ENCODE results near the gene POLD1. TPM values are rescaled to one million over a fixed set of nuclear protein-coding genes. Genes with fewer than 3 reads are reported as not detected.

POLD1 gene
- total and polyA plus RNA-seq, 2 of the 13 experiments (the other 11 are each of a cell fraction or from before 2014, with no cell fraction given) = 17.4 to 54.0 TPM

DNA sequence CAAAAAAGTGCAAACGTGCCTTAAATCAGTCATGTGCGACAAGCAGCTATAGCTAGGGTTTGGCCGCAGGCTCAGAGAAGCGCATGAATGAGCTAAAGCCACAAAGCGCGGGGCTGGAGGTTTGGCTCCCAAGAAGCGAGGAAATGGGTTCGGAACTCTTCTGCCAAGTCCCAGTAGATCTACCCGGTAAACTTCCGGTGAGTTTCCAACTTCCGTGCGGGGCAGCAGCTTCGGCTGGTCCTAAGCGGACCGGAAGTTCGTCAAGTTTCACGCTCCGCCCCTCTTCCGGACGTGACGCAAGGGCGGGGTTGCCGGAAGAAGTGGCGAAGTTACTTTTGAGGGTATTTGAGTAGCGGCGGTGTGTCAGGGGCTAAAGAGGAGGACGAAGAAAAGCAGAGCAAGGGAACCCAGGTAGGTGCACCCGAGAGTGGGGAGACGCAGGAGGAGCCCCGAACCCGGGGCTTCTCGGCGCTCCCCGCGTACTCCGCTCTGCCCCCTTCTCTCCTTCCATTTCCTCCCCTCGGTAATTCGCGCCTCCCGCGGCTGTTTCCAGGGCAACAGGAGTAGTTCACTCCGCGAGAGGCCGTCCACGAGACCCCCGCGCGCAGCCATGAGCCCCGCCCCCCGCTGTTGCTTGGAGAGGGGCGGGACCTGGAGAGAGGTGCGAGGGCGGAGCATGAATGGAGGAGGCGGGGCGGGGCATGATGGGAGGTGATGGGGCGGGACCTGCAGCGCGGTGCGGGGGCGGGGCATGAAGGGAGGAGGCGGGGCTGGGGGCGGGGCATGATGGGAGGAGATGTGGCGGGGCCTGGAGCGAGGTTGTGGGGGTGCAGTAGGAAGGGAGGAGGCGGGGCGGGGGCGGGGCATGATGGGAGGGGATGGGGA lies 7.7 kb upstream of the POLD1 start, which contains the start of gene NR1H2 (continued):
- TF ChIP-seq, protein P1, sequence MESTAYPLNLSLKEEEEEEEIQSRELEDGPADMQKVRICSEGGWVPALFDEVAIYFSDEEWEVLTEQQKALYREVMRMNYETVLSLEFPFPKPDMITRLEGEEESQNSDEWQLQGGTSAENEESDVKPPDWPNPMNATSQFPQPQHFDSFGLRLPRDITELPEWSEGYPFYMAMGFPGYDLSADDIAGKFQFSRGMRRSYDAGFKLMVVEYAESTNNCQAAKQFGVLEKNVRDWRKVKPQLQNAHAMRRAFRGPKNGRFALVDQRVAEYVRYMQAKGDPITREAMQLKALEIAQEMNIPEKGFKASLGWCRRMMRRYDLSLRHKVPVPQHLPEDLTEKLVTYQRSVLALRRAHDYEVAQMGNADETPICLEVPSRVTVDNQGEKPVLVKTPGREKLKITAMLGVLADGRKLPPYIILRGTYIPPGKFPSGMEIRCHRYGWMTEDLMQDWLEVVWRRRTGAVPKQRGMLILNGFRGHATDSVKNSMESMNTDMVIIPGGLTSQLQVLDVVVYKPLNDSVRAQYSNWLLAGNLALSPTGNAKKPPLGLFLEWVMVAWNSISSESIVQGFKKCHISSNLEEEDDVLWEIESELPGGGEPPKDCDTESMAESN (CRISPR knock-in tag; conservative IDR thresholded peaks at IDR 0.05) = peak; percentile 58; the same call in 1 of the 2 replicates
- TF ChIP-seq SIX1 (CRISPR knock-in tag; IDR thresholded peaks at IDR 0.05; ENCODE audit: borderline replicate concordance) = peak; percentile 35; the same call in 1 of the 2 replicates
- TF ChIP-seq, protein P2, sequence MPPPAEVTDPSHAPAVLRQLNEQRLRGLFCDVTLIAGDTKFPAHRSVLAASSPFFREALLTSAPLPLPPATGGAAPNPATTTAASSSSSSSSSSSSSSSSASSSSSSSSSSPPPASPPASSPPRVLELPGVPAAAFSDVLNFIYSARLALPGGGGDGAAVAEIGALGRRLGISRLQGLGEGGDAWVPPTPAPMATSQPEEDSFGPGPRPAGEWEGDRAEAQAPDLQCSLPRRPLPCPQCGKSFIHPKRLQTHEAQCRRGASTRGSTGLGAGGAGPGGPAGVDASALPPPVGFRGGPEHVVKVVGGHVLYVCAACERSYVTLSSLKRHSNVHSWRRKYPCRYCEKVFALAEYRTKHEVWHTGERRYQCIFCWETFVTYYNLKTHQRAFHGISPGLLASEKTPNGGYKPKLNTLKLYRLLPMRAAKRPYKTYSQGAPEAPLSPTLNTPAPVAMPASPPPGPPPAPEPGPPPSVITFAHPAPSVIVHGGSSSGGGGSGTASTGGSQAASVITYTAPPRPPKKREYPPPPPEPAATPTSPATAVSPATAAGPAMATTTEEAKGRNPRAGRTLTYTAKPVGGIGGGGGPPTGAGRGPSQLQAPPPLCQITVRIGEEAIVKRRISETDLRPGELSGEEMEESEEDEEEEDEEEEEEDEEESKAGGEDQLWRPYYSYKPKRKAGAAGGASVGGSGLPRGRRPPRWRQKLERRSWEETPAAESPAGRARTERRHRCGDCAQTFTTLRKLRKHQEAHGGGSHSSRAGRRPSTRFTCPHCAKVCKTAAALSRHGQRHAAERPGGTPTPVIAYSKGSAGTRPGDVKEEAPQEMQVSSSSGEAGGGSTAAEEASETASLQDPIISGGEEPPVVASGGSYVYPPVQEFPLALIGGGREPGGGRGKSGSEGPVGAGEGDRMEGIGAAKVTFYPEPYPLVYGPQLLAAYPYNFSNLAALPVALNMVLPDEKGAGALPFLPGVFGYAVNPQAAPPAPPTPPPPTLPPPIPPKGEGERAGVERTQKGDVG (CRISPR knock-in tag; IDR thresholded peaks at IDR 0.05; ENCODE audit: borderline replicate concordance) = no peak; the same call in 1 of the 2 replicates
- TF ChIP-seq HNRNPUL1 (IDR thresholded peaks at IDR 0.05; ENCODE audit: low read depth, low read length) = no peak
- TF ChIP-seq, protein P3, sequence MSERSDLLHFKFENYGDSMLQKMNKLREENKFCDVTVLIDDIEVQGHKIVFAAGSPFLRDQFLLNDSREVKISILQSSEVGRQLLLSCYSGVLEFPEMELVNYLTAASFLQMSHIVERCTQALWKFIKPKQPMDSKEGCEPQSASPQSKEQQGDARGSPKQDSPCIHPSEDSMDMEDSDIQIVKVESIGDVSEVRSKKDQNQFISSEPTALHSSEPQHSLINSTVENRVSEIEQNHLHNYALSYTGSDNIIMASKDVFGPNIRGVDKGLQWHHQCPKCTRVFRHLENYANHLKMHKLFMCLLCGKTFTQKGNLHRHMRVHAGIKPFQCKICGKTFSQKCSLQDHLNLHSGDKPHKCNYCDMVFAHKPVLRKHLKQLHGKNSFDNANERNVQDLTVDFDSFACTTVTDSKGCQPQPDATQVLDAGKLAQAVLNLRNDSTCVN (CRISPR knock-in tag; IDR thresholded peaks at IDR 0.05; ENCODE audit: borderline replicate concordance) = 0 out of 2 replicates have a peak, but pooled peaks have one; percentile 34
- TF ChIP-seq ZNF607 (CRISPR knock-in tag; IDR thresholded peaks at IDR 0.05; ENCODE audit: borderline replicate concordance) = peak; percentile 82; the same call in 1 of the 2 replicates
- TF ChIP-seq, protein P4, sequence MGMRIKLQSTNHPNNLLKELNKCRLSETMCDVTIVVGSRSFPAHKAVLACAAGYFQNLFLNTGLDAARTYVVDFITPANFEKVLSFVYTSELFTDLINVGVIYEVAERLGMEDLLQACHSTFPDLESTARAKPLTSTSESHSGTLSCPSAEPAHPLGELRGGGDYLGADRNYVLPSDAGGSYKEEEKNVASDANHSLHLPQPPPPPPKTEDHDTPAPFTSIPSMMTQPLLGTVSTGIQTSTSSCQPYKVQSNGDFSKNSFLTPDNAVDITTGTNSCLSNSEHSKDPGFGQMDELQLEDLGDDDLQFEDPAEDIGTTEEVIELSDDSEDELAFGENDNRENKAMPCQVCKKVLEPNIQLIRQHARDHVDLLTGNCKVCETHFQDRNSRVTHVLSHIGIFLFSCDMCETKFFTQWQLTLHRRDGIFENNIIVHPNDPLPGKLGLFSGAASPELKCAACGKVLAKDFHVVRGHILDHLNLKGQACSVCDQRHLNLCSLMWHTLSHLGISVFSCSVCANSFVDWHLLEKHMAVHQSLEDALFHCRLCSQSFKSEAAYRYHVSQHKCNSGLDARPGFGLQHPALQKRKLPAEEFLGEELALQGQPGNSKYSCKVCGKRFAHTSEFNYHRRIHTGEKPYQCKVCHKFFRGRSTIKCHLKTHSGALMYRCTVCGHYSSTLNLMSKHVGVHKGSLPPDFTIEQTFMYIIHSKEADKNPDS (CRISPR knock-in tag; IDR thresholded peaks at IDR 0.05) = no peak
- peak; percentile 80; the same call in 1 of the 2 replicates for TF ChIP-seq RFXAP (CRISPR knock-in tag; IDR thresholded peaks at IDR 0.05; ENCODE audit: borderline replicate concordance)
- TF ChIP-seq BHLHE40 (IDR thresholded peaks at IDR 0.05; ENCODE audit: low read length) = no peak; the same call in 1 of the 2 replicates
- no peak for TF ChIP-seq MZF1 (CRISPR knock-in tag; IDR thresholded peaks at IDR 0.05; ENCODE audit: borderline replicate concordance)
- peak; percentile 73 for TF ChIP-seq TEAD3 (CRISPR knock-in tag; optimal IDR thresholded peaks at IDR 0.05; ENCODE audit: borderline replicate concordance)
- no peak for TF ChIP-seq DPF2 (CRISPR knock-in tag; IDR thresholded peaks at IDR 0.05; ENCODE audit: borderline replicate concordance, low read depth)
- TF ChIP-seq ZFP36L2 (CRISPR knock-in tag; IDR thresholded peaks at IDR 0.05) = no peak
- TF ChIP-seq ATRX (CRISPR knock-in tag; IDR thresholded peaks at IDR 0.05; ENCODE audit: borderline replicate concordance) = no peak
- TF ChIP-seq, protein P5, sequence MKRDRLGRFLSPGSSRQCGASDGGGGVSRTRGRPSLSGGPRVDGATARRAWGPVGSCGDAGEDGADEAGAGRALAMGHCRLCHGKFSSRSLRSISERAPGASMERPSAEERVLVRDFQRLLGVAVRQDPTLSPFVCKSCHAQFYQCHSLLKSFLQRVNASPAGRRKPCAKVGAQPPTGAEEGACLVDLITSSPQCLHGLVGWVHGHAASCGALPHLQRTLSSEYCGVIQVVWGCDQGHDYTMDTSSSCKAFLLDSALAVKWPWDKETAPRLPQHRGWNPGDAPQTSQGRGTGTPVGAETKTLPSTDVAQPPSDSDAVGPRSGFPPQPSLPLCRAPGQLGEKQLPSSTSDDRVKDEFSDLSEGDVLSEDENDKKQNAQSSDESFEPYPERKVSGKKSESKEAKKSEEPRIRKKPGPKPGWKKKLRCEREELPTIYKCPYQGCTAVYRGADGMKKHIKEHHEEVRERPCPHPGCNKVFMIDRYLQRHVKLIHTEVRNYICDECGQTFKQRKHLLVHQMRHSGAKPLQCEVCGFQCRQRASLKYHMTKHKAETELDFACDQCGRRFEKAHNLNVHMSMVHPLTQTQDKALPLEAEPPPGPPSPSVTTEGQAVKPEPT (CRISPR knock-in tag; IDR thresholded peaks at IDR 0.05; ENCODE audit: low read depth) = peak; percentile 80; the same call in 1 of the 2 replicates
- peak; percentile 86 for TF ChIP-seq ZNF629 (CRISPR knock-in tag; conservative IDR thresholded peaks at IDR 0.05)

Data from HepG2 (cell line).